AG04450 (cell line): ENCODE data around the gene C1orf105. TPM values are rescaled to one million over a fixed set of nuclear protein-coding genes. Genes with fewer than 3 reads are reported as not detected.

Experiments
- CTCF ChIA-PET: fragments of 300-600, 350-600 bp; formaldehyde crosslinking; extraction: SDS; loops from one replicate; lab custom pipeline; 2022; ENCODE audit warnings: antibody characterized with exemption, inconsistent platforms; lab: Charles Lee
- POLR2A ChIA-PET: fragments of 350-600 bp; formaldehyde crosslinking; extraction: SDS; loops from one replicate; lab custom pipeline; 2021; ENCODE audit warnings: antibody characterized with exemption, inconsistent platforms; lab: Yijun Ruan, JAX
- DNase-seq: peaks from one replicate; pipeline ENCODE4 v3.0.0-alpha.2; 2011; ENCODE audit warnings: low read depth, low spot score
- H3K27ac ChIP-seq: one replicate; pipeline ENCODE4 v1.5.1; 2012; ENCODE audit warnings: low read depth, low read length, control low read depth
- H3K27me3 ChIP-seq: one replicate; pipeline ENCODE4 v1.6.0; 2012; ENCODE audit warnings: low read length; ENCODE audit not compliant: control insufficient read depth, insufficient read depth
- H3K4me3 ChIP-seq: 2 replicates; pipeline ENCODE4 v1.5.1; 2011; ENCODE audit warnings: mild to moderate bottlenecking, low read depth, low read length, control low read depth
- H3K9me3 ChIP-seq: 2 replicates; pipeline ENCODE4 v1.5.1; 2012; ENCODE audit warnings: low read length; ENCODE audit not compliant: control insufficient read depth, insufficient read depth
- polyA plus RNA-seq: library from polyadenylated mRNA; depleted of rRNA; stranded (reverse); fragments of >200 nt; gene quantifications from 2 replicates; pipeline ENCODE4 v1.2.3, GENCODE V29; 2011
- TF ChIP-seq, protein P1 (sequence below): IDR thresholded peaks from 2 replicates; pipeline ENCODE4 v1.5.1; 2011; ENCODE audit warnings: low read depth, low read length, control low read depth, inconsistent platforms

C1orf105 gene
- polyA plus RNA-seq, 1 experiment, result not detected

DNA sequence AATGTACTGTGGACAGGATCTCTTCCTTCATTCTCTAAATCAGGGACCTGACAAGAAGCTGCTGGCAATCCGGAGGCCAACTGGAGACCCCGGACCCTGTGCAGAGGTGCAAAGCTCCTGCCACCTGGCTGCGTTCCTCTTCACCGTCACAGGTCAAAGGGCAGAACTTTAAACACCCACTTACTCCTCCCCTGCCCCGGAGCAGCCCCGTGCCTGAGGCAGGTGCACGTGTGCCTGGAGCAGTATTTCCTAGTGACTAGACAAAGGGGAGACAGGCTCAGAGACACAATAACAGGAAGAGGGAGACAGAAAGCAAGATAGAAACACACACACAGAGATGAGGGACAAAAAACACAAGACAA lies 30.0 kb downstream of the C1orf105 start:
- DNase-seq, result no peak
- ChIA-PET CTCF (interaction anchor here (0.5 to 5.0 kb wide), 13 partner anchors 9 to 648 kb away, joined by 3 to 66 read pairs (median 4); no protein-coding TSS in a partner anchor), POLR2A (interaction anchor here (1.0 kb wide), 1 partner anchor 82 kb away, joined by 3 read pairs; no protein-coding TSS in a partner anchor)
- no peaks in the 10 kb centered on the region for H3K9me3 ChIP-seq
- TF ChIP-seq, protein P1, sequence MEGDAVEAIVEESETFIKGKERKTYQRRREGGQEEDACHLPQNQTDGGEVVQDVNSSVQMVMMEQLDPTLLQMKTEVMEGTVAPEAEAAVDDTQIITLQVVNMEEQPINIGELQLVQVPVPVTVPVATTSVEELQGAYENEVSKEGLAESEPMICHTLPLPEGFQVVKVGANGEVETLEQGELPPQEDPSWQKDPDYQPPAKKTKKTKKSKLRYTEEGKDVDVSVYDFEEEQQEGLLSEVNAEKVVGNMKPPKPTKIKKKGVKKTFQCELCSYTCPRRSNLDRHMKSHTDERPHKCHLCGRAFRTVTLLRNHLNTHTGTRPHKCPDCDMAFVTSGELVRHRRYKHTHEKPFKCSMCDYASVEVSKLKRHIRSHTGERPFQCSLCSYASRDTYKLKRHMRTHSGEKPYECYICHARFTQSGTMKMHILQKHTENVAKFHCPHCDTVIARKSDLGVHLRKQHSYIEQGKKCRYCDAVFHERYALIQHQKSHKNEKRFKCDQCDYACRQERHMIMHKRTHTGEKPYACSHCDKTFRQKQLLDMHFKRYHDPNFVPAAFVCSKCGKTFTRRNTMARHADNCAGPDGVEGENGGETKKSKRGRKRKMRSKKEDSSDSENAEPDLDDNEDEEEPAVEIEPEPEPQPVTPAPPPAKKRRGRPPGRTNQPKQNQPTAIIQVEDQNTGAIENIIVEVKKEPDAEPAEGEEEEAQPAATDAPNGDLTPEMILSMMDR, result no peak
- no peak overlapping the region for H3K27ac ChIP-seq
- H3K27me3 ChIP-seq, result peaks cover 8% of the 10 kb centered on the region
- H3K4me3 ChIP-seq, result no peak overlapping the region

DNA sequence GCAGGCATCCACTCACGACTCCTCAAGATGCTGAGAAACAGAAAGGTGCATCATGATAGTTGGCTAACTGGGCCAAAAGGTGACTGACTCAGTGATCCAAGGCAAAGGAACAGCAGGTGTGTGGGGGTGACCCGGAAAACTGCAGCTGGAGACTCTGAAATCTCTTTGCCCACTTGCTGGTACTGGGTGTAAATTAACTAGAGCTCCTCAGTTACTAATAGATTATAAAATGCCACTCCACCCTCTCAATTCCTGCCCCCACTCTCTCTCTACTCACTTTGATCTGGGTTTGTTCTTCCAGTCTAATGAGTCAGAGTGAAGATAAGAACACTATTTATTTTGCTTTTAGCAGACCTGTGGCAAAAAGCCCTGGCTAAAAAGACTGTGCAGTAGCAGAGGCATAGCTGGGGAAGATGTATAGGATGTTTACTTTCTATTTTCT lies 30.5 kb downstream of the C1orf105 start:
- TF ChIP-seq, protein P1, result no peak

DNA sequence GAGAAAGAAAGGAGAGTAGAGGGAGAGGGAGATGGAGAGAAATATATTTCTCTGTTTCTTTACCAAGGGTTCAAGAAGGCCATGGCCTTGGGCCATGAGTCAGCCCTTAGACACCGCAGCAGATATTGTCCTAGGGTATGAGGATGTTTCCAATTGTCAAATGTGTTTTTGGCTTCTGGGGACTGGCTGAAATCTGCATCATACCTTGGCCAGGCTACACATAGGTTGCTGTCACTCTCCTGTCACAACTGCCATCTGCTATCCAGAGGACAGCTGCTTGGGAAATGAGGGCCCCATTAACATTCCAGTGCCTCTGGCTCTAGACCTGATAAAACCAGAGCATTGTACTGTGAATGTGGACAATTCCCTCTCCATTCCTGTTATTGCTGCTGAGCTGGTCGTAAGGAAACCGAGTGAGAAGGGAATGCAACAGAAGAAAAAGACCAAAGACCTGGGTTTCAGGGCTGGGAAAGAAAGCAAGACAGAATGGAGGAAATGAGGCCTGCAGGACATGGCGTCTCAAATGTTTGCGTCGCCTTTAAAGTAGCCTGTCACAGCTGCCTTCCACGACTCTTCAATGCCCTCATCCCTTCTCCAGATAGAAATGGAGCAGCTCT lies 32.2 kb downstream of the C1orf105 start:
- TF ChIP-seq, protein P1, result no peak
- H3K4me3 ChIP-seq, result no peak overlapping the region
- no peaks in the 10 kb centered on the region for H3K9me3 ChIP-seq
- DNase-seq, result no peak
- peaks cover 13% of the 10 kb centered on the region for H3K27me3 ChIP-seq
- CTCF ChIA-PET, result interaction anchor here (0.9 to 5.0 kb wide), 3 partner anchors 267 to 450 kb away, joined by 5 to 26 read pairs (median 5); no protein-coding TSS in a partner anchor
- POLR2A ChIA-PET, result no interaction called here
- no peak overlapping the region for H3K27ac ChIP-seq

More for the DNA sequence above, 30.5 kb downstream of the C1orf105 start:
- ChIA-PET POLR2A (interaction anchor here (0.7 to 1.0 kb wide), 2 partner anchors 81 to 338 kb away, joined by 3 to 14 read pairs; no protein-coding TSS in a partner anchor), CTCF (interaction anchor here (0.5 to 5.0 kb wide), 16 partner anchors 8 to 649 kb away, joined by 3 to 66 read pairs (median 5); no protein-coding TSS in a partner anchor)
- DNase-seq, result peak; percentile 29
- H3K4me3 ChIP-seq, result no peak overlapping the region
- H3K27me3 ChIP-seq, result peaks cover 11% of the 10 kb centered on the region
- no peaks in the 10 kb centered on the region for H3K9me3 ChIP-seq
- no peak overlapping the region for H3K27ac ChIP-seq

DNA sequence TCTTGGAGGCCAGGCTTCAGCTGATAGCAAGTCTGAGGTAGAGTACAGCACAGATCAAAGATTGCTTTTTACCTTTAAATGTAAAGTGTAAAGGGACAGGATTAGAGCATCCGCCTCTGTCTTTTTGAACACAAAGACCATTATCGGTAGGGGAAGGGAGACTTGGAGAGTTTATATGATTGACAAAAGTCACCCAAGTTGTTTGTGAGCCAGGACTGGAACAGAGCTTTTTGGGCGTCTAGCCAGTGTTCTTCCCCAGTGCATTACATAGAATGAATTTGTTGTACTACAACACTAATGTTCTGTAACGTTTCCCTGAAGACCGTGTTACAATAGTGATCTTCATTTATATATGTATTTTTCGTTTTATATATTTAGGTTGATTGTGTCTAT lies 32.7 kb downstream of the C1orf105 start:
- CTCF ChIA-PET, result interaction anchor here (0.9 to 1.4 kb wide), 3 partner anchors 266 to 451 kb away, joined by 5 to 6 read pairs (median 5); no protein-coding TSS in a partner anchor
- POLR2A ChIA-PET, result no interaction called here
- no peak for DNase-seq

More for the DNA sequence above, 32.7 kb downstream of the C1orf105 start:
- Histone ChIP-seq H3K9me3 (no peaks in the 10 kb centered on the region), H3K4me3 (no peak overlapping the region), H3K27me3 (peaks cover 13% of the 10 kb centered on the region), H3K27ac (no peak overlapping the region)
- TF ChIP-seq, protein P1, result no peak
